GM19035 (cell line): ENCODE results near the gene SLC25A22.

ENCODE experiments used
- ATAC-seq: cut with Tn5 transposase; IDR thresholded peaks from one replicate; pipeline ENCODE4 v1.9.1; 2021; ENCODE audit not compliant: unreplicated experiment

SLC25A22 gene

GRCh38 chr11:804599-804964 lies 6.5 kb upstream of the SLC25A22 start:
- ATAC-seq: no peak

- no peak for ATAC-seq
Measured at GRCh38 chr11:803770-804598, 5.9 kb upstream of the SLC25A22 start.

- no peak for ATAC-seq
Measured at GRCh38 chr11:803467-803742, 5.3 kb upstream of the SLC25A22 start.

- no peak for ATAC-seq
Measured at GRCh38 chr11:802693-803466, 4.8 kb upstream of the SLC25A22 start.

- no peak for ATAC-seq
Measured at GRCh38 chr11:802018-802617, 4.0 kb upstream of the SLC25A22 start.

GRCh38 chr11:801097-801780 lies 3.2 kb upstream of the SLC25A22 start:
- no peak for ATAC-seq

- no peak for ATAC-seq
Measured at GRCh38 chr11:800473-800872, 2.4 kb upstream of the SLC25A22 start.

- no peak for ATAC-seq
Measured at GRCh38 chr11:799641-800316, 1.7 kb upstream of the SLC25A22 start.

GRCh38 chr11:797296-798092 lies 587 bp downstream of the SLC25A22 start:
- ATAC-seq: peak; percentile 49

- ATAC-seq: no peak
Measured at GRCh38 chr11:796565-797295, 1.4 kb downstream of the SLC25A22 start.

GRCh38 chr11:795634-796564 lies 2.2 kb downstream of the SLC25A22 start:
- no peak for ATAC-seq

GRCh38 chr11:794766-795633 lies 3.1 kb downstream of the SLC25A22 start:
- no peak for ATAC-seq

- no peak for ATAC-seq
Measured at GRCh38 chr11:794013-794765, 3.9 kb downstream of the SLC25A22 start.

- no peak for ATAC-seq
Measured at GRCh38 chr11:793556-793955, 4.5 kb downstream of the SLC25A22 start.

GRCh38 chr11:792873-793272 lies 5.2 kb downstream of the SLC25A22 start:
- no peak for ATAC-seq

- ATAC-seq: no peak
Measured at GRCh38 chr11:792535-792821, 5.6 kb downstream of the SLC25A22 start.
